ENCODE measurements around the gene UBFD1. TPM values are rescaled to one million over a fixed set of nuclear protein-coding genes. Genes with fewer than 3 reads are reported as not detected.

The UBFD1 gene
- total RNA-seq, 6 donors from 2014 or later, result 30.2 to 145 (median 62.8) TPM

DNA sequence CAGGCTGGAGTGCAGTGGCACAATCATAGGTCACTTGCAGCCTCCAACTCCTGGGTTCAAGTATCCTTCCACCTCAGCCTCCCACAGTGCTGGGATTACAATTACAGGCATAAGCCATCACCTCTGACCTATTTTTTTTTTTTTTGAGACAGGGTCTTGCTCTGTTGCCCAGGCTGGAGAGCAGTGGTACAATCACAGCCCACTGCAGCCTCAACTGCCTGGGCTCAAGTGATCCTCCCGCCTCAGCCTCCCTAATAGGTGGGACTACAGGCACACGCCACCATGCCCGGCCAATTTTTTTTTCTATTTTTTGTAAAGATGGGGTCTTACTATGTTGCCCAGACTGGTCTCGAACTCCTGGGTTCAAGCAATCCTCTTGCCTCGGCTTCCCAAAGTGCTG is 41.6 kb upstream of the UBFD1 start:
- no peak for DNase-seq
- ATAC-seq (ENCODE audit: low FRiP score in 2 of 2), result no peak
- 97 to 98% methylated on average over 5 of the region's 5 CpGs for WGBS, 2 donors
- TF ChIP-seq, protein P1, sequence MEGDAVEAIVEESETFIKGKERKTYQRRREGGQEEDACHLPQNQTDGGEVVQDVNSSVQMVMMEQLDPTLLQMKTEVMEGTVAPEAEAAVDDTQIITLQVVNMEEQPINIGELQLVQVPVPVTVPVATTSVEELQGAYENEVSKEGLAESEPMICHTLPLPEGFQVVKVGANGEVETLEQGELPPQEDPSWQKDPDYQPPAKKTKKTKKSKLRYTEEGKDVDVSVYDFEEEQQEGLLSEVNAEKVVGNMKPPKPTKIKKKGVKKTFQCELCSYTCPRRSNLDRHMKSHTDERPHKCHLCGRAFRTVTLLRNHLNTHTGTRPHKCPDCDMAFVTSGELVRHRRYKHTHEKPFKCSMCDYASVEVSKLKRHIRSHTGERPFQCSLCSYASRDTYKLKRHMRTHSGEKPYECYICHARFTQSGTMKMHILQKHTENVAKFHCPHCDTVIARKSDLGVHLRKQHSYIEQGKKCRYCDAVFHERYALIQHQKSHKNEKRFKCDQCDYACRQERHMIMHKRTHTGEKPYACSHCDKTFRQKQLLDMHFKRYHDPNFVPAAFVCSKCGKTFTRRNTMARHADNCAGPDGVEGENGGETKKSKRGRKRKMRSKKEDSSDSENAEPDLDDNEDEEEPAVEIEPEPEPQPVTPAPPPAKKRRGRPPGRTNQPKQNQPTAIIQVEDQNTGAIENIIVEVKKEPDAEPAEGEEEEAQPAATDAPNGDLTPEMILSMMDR (IDR thresholded peaks at IDR 0.05), result no peak
- TF ChIP-seq POLR2A (IDR thresholded peaks at IDR 0.05) (no peak), EP300 (IDR thresholded peaks at IDR 0.05) (no peak), POLR2AphosphoS5 (IDR thresholded peaks at IDR 0.05) (no peak)
- H3K27me3 ChIP-seq, result no peaks in the 10 kb centered on the region
- peaks cover 0 to 17% (median 0%) of the 10 kb centered on the region in 4 donors for H3K4me1 ChIP-seq
- no peaks in the 10 kb centered on the region for H3K9me3 ChIP-seq
- no peaks in the 10 kb centered on the region for H3K36me3 ChIP-seq
- no peak overlapping the region for H3K27ac ChIP-seq
- H3K4me3 ChIP-seq, result no peak overlapping the region

DNA sequence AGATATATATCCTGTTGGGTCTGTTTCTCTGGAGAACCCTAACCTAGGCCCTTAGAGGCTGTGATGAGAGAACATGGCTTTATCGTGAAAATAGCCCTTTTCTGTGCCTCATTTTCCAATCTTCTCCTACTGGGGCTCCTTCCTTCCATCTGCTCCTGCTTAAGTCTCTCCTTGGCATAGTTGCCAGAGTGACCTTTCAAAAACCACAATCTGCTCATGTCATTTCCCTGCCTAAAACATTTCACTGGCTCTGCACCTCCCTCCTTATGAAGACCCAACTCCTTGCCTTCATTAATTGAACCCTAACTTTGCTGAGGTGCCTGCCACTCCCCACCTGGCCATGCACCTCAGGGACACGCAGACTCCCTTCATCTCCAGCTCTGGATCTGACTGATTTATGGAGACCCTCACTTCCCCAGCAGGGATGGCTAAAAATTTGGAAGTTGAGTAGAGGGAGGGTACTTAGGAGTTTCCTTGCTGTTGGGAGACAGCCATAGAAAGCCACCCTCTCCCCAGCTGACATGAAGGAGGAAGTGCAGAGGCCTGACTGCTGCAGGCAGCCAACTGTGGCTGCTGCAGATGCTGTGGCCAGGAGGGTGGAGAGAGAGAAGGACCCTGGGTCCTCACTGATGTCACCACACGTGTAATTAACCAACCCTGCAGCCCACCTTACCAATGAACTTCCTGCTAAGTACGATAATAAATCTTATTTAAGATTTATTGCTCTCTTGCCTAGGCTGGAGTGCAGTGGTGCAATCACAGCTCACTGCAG is 41.0 kb upstream of the UBFD1 start:
- peaks cover 0 to 2% (median under 1%) of the 10 kb centered on the region in 4 donors for H3K36me3 ChIP-seq
- TF ChIP-seq POLR2A (IDR thresholded peaks at IDR 0.05), result no peak
- TF ChIP-seq, protein P1 (IDR thresholded peaks at IDR 0.05), result no peak
- no peak for TF ChIP-seq EP300 (IDR thresholded peaks at IDR 0.05)
- no peak overlapping the region for H3K27ac ChIP-seq
- H3K4me3 ChIP-seq, result no peak overlapping the region
- WGBS, 2 donors, result 76 to 87% methylated on average over 4 of the region's 4 CpGs
- H3K9me3 ChIP-seq, result no peaks in the 10 kb centered on the region
- DNase-seq (no peak), ATAC-seq (ENCODE audit: low FRiP score in 2 of 2) (peak in 1 of 2 donors; percentile 42)
- peaks cover 0 to 12% (median 0%) of the 10 kb centered on the region in 4 donors for H3K4me1 ChIP-seq
- no peaks in the 10 kb centered on the region for H3K27me3 ChIP-seq

DNA sequence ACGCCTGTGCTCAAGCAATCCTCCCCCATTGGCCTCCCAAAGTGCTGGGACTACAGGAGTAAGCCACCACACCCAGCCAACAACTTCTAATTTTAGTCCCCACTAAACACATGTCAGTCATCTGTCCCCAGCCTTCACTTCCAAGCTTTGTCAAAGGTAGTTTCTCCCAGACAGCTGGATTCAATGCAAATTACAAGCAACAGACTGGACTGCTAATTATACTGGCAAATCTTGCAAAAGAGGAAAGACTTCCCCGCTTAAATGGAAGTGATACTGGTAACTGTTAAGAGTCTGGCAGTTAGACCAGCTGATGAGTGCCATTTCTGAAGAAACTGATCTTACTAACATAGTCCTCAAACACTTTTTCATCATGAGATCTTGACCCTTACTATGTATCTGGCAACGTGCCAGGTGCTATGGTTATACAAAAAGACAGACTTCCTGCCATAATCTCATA is 39.1 kb upstream of the UBFD1 start:
- Histone ChIP-seq H3K27me3 (no peaks in the 10 kb centered on the region), H3K27ac (peak overlapping the region in 1 of 4 donors; percentile 35), H3K4me1 (peaks cover 0 to 12% (median 0%) of the 10 kb centered on the region in 4 donors), H3K9me3 (no peaks in the 10 kb centered on the region), H3K36me3 (peaks cover 0 to 18% (median 12%) of the 10 kb centered on the region in 4 donors), H3K4me3 (no peak overlapping the region)
- DNase-seq (no peak), ATAC-seq (ENCODE audit: low FRiP score in 2 of 2) (peak in 1 of 2 donors; percentile 48)
- WGBS, 2 donors, result 45 to 53% methylated on average over 3 of the region's 3 CpGs
- no peak for TF ChIP-seq POLR2AphosphoS5 (IDR thresholded peaks at IDR 0.05)
- TF ChIP-seq POLR2A (IDR thresholded peaks at IDR 0.05), result no peak
- TF ChIP-seq, protein P1 (IDR thresholded peaks at IDR 0.05), result no peak
- no peak for TF ChIP-seq EP300 (IDR thresholded peaks at IDR 0.05)

DNA sequence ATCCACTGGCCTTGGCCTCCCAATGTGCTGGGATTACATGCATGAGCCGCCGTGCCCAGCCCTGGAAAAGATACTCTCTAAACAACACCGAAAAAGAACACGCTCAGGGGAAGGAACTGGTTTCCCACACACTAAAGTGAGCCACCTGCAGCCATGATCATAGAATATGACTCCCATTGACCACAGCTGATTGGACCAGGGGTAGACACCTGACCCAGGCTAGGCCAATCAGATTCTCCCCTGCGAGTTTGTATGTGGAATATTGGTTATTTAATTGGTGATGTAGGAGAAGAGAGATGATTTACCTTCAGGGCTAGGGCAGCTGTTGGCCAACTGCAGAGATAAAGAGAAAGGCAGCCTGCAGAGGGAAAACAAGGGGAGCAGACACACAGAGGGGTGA is 38.2 kb upstream of the UBFD1 start:
- no peak for DNase-seq
- H3K9me3 ChIP-seq, result no peaks in the 10 kb centered on the region
- WGBS, 2 donors, result 93 to 95% methylated on average over 5 of the region's 5 CpGs
- H3K27me3 ChIP-seq, result no peaks in the 10 kb centered on the region
- no peak overlapping the region for H3K27ac ChIP-seq
- TF ChIP-seq EP300 (IDR thresholded peaks at IDR 0.05), result no peak
- no peak for TF ChIP-seq POLR2A (IDR thresholded peaks at IDR 0.05)
- TF ChIP-seq, protein P1 (IDR thresholded peaks at IDR 0.05), result no peak
- no peak for TF ChIP-seq POLR2AphosphoS5 (IDR thresholded peaks at IDR 0.05)
- ATAC-seq (ENCODE audit: low FRiP score in 2 of 2), result no peak
- H3K4me1 ChIP-seq, result peaks cover 0 to 12% (median 0%) of the 10 kb centered on the region in 4 donors
- H3K36me3 ChIP-seq, result peaks cover 0 to 25% (median 16%) of the 10 kb centered on the region in 4 donors
- no peak overlapping the region for H3K4me3 ChIP-seq

Data from upper lobe of left lung (tissue), 6 donors.